SHP77 treated with DMSO at 0.1 percent for 48 hours (cell line): ENCODE results near the gene FAM53B.
"Not testable (repeated sequence)": the region's sequence is repeated elsewhere in the genome, so short reads cannot be mapped to it uniquely, and the experiment has no call there.

Source experiments
- DNase-seq: peaks from one replicate; lab custom pipeline; 2025; lab: John Stamatoyannopoulos, UW

Gene FAM53B

DNA sequence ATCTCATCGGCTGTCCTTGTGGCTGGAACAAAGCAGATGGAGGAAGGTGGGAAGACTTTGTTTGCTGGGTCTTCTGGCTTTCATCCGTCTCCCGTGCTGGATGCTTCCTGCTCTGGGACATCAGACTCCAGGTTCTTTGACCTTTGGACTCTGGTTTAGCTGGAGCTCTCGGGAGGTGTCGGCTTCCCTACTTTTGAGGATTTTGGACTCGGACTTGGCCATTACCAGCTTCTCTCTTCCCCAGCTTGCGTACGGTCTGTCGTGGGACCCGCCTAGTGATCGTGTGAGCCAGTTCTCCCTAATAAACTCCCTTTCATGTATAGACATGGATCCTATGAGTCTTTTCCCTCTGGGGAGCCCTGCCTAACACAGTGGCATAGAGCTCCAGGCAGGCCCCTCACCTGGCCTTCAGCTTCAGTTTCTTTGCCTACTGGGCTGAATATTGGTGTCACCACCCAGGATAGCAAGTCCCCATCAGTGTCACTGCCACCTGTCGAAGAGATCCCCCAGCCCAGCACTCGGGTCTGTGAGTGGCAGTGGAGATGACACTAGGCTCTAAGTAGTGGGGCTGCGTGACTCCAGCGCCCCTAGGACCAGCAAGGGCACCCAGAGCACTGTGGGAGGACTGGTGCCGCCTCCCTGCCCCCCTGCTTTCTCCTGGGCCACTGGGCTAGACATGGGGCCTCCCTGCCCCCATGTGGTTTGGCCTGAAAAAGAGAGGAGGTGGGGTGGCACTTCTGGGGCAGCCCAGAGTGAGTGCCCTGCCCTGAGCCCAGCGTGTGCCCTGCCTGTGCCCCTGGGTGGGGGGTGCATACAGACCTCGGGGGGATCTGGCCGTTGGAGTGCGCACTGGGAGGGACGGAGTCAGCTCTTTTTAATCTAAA is 147.0 kb downstream of the FAM53B start:
- no peak for DNase-seq

DNA sequence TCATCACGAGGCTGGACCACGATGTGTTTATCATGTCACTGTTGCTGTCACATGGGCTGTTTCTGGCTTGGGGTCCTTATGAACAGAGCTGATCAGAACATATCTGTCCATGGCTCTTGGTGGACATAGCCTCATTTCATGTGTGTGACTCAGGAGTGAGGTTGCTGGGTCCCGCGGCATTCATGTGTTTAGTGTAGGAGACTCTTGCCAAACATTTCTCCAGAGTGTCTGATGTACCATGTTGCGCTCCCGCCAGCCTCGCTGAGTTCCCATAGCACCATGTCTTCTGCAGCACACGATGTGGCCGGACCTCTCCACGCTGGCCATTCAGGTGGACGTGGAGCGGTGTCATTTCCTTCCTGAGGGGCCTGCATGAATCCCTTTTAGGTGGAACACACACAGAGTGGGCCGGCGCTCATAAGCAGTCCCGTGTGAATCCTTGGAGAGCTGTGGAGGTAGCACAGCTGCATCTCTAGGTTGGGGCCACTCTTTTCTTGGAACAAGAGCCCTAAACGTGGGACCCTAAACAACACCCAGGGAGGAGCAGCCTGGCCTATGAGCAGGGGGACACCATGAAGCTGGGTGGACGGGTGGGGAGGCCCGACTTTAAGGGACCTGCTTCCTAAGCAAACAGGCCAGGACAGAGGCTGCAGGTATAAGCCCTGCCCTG is 147.9 kb downstream of the FAM53B start:
- DNase-seq, result no peak

DNA sequence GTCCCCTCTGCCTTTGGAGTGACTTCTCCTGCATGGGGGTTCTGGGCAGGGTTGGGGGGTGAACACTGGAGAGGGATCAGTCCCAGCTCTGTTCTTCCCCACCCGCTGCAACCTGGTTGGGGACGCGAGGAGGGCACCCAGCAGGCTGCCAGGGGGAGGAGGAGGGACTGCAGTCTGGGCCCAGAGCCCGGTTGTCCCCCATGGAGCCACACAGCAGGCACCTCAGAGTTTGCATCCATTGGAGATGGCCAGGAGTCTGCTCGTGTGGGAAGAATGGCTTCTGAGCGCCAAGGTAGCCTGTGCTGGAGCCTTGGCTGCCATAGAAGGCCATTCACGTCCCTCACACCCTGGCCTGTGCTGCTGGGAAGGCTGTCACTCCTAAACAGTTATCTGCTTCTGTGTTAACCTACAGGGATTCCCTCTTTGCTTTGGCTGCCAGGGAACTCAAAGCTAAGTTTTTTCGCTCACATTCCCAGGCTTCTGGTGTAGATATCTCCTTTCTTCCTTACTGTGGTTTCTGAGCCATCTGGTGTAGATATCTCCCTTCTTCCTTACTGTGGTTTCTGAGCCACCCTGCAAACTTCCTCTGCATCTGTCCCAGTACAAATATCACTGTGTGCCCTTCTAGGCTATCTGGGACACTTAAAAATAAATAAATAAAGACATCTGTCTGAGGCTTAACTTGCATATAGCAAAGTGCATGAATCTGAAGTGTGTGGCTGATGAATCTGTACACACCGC is 148.9 kb downstream of the FAM53B start:
- DNase-seq, result no peak

DNA sequence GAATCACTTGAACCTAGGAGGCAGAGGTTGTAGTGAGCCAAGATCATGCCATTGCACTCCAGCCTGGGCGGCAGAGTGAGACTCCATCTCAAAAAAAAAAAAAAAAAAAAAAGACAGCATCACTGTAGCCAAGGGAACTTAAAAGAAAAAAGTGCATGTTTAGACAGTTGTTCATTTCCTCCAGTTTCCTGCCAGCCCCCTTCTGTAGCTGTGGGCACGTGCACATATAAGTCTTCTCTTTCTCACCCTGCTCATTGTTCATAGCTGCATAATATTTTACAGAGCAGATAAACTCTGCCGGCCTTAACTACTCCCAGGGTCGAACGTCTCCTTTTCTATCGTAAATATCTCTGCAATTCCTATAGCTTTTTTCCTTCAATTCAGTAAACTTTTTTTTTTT is 149.9 kb downstream of the FAM53B start:
- DNase-seq, result no peak

DNA sequence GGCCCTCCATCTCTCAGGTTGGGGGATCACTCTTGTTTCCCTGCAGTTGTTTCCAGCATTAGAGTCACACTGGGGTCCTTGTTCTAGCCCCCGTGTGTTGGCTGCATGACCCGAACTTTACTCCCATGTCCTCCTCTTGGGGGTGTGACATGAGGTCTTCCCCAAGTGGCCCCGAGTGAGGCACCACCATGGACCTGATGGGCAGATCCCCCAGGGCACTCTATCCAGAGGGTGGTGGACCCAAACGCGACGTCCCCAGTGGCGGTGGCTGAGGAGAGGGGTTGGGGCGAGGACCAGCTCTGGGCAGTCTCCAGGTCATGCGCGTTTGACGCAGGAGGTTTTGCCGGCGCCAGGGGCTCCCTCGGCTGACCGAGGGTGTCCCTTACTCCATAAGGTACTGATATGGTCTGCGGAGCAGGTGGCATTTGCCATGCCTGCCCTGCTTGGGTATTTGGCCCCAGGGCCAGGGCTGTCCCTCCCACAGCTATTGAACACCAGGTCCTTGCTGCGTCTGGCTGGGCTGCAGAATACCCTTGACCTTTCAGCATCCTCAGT is 150.7 kb downstream of the FAM53B start:
- no peak for DNase-seq

DNA sequence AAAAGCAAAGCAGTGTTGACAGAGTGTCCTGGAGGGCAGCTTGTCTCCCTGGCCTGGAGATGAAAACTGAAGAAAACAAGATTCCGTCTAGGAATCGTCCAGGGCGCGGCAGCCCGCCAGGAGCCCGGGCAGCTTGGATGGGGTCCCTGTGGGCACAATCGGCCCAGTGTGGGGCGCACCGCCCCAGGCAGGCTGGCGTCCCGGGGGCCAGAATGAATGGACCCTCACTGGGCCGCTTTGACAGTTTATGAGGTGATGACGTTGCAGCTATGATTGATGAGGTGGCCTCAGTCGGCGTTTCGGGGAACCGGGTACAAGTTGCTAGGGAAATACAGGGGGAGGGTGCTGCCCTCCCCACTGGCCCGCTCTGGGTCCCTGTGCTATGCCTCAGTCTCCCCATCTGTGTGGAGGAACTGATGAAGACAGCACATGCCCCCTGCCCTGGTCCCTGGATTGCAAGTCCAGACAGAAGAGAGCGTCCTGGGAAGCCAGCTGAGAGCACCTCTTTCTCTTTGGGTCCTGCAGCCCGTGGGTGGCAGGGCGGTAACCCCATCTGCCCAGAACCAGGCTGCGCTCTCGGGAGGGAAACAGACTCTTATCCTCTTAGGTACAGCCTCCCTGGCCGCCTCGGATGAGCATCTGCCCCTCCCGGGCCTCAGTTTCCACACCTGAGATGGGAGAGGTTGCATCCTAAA is 151.3 kb downstream of the FAM53B start:
- DNase-seq, result no peak

DNA sequence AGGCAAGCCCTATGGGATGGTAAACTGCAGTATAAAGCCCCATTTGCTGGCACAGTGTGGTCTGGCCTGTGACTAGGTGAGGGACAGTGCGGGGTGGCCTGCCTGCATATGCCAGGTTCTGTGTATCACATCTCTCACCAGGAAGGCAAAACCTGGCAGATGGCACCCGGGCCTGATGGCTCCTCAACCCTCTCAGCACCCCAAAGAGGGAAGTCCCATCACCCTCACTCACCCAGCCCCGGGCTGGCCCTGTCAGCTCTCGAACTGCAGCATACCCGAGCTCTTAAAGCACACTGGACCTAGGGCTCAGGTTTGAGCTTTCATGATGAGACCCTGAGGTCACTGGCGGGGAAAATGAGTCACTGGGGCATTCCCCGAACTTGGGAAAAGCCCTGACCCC is 152.1 kb downstream of the FAM53B start:
- no peak for DNase-seq

DNA sequence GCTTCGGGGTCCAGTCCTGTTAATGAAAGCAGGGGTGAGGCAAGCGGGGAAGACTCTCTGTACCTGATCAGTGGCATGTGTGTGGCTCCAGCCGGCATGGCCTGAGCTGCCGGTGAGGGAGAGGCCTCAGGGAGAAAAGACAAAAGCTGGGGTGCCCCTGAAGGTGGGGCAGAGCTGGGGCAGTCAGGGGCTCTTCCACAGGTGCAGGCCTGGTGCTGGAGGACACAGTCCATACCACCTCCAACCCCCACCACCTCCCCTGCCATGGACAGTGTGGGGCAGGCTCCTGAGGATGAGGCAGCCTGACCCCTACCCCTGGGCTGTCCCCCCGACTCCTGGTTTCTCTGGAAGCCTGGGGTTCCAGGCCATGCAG is 153.1 kb downstream of the FAM53B start:
- DNase-seq, result no peak

DNA sequence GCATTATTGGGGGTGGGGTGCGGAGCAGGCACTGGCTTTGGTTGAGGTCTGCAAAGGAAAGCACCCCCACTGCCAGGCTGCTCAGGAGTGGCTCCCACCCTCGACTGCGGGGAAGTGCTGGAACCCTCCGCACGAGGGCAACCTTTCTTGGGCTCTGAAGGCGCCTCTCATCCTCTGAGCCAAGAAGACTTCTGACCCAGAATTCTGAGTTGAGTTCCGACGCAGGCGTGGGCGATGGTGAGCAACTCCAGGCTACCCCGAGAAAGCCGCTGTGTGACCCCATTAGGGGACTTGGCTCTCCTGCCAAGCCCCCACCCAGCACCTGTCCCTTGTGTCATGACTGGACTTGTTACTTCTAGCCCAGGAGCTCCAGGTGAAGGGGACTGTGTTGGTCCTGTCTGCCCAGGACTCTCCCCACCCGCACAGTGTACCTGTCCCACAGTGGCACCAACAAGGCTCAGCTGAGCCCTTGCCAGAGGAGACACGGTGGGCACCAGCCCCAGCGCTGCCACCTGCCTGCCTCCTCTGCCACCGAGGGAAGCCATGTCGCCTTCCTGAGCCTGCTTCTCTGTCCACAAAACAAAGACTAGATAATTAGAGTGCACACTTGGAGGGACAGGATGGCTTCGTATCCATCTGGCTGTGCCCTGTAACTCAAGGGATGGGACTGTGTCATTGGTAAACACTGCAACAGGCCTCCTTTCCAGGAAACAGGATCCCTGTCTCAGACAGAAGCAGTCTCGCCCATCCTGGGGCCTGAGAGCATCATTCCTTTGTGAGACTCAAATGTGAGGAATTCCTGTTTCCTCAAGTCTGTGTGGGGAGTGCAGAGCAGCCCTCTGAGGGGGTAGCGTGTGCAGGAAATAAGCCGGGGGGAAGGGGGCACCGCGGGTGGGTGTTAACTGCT is 153.7 kb downstream of the FAM53B start:
- DNase-seq, result no peak

DNA sequence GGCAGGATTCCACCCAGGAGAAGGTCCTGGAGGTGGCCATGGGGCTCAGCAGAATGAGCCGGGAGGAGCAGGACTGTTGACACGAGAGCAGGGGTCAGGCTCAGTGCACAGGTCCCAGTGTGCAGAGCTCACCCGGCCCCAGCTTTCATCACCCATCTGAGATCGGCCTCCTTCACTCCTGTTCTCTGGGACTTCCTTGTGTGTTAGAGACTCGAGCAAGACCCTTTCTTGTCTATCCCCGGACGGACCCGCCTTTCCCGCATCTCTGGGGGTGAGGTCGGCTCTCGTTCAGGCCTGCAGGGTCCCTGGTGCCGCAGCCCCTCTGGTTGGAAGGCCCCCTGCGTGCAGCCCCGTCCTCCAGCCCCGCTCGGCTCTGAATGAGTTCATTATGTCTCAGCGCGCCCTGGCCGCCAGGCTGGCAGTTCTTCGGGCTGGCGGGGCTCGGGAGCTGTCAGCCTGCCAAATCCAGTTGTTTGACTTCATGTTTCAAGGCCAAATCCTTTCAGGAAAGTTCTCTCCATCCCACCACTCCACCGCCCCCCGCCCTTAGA is 154.6 kb downstream of the FAM53B start:
- DNase-seq, result no peak

DNA sequence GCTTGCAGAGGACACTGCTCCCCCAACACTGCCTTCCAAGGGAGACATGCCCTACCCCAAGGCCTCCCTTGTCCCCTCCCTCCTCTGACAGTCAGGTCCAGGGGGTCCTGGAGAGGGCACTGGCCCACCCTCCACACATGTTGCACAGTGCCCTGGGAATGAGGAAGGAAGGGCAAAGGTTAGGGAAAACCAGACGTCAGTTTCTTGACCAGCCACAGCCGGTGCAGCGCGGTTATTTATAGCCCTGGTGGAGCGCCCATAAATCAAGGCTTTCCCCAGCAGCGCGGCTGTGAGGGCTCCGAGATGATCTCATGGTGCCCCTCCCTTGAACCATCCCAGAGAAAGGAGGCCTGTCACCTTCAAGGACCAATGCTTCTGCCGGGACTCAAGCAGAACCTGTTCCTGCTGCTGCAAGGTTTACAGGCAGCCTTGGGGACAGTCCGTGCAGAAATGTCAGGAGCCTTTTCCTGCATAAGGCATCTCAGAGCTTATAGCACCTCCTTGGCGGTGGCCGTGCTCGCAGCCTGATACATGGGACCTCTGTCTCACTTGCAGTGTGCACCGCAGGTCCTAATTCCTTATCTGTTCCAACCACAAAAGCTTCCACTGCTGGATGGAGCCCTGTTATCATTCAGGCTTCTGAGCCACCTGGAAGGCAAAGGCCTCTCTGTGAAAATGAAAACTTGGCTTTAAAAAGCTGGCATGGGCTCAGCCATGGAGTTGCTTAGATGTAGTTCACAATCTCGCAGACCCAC is 155.3 kb downstream of the FAM53B start:
- DNase-seq, result peak; percentile 52

DNA sequence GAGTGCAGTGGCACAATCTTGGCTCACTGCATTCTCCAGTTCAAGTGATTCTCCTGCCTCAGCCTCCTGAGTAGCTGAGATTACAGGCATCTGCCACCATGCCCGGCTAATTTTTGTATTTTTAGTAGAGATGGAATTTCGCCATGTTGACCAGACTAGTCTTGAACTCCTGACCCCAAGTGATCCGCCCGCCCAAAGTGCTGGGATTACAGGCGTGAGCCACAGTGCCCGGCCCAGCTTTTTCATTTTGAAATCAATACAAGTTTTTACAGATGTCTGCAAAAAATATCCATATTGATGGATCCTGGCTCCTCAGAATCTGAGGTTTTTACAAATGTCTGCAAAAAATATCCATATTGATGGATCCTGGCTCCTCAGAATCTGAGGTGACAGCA is 155.8 kb downstream of the FAM53B start:
- DNase-seq, result not testable (repeated sequence)

DNA sequence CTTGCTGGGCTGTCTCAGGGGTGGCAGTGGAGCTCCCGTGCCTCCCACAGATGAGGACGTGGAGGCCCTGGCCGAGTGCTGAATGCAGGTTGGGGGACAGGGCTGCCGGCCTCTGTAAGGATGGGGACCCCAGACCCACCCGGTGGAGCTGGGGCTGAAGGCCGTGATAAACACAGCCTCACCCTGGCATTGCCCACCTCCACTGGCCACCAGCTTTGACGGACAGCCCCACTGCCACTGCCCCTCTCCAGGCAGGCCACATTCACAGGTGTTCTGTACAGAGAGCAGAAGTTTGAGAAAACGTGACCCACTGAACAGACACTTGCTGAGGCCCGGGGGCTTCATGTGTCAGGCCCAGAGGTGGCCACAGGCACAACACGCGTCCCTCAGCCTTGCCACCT is 156.4 kb downstream of the FAM53B start:
- DNase-seq, result no peak

DNA sequence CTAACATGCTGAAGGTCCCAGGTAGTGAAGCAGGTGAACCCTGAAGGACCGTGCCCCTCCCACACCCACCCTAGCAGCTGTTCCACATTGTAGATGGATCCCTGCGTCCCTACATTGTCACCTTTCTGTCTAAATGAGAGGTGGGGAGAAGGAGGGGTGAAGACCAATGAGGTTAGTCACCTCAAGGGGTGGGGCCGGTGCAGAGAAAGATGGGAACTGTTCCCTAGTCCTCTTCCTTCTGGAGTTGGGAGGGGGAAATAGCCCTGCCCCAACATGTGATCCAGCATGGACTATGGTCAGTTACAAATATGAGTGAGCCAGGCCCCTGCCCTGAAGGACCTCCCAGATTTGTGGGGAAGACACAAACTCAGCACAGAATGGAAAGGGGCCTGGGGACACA is 158.0 kb downstream of the FAM53B start:
- no peak for DNase-seq

DNA sequence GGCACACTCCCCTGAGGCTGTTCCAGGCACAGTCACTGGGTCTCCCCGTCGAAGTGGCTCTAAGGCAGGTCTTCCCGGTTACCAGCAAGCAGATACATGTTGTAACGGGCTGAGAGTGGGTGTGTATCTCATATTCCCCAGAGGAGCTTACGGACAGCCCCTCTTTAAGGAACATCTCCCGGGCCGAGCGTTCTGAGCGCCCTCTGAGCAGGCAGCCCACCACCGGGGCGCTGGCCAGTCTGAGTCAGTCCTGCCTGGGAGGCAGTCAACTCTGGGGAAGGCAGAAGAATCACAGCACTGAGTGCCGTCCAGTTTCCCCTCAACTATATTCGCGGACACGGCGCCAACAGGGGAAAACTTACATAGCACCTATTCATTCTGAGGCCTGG is 165.2 kb downstream of the FAM53B start:
- no peak for DNase-seq

DNA sequence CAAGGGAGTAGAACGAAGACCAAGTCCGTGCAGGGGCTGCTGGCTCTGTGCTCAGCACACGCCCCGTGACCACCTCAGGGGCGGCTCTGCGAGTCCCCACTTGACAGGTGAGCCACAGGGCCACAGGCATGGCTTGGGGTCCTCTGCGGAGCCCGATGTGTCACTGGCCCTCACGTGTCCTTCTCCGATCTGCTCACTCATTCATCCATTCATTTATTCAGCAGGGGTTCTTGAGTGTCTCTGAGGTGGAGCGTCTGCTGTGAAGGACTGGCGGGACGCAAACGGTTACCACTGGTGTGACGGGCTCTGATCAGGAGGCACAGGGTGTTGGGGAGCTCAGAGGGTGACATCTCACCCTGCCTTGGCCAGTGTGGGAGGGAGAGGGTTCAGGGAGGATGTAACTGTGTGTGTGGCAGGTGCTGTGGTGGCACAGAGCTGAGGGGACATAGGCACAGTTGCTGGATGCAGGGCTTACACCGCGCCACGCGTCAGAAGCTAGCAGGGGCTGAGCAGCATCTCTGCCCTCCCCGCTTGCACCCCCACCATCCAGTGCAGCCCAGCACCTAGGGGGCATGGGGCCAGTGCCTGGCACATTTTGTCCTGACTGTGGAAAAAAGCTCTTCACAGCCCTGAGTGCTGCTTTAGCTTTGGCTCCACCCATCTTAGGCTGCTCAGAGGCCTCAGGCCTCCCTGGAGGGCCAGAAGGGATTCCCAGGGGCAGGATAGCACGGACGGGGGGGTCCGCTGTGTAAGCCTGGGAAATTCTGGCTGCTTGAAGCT is 165.8 kb downstream of the FAM53B start:
- no peak for DNase-seq

DNA sequence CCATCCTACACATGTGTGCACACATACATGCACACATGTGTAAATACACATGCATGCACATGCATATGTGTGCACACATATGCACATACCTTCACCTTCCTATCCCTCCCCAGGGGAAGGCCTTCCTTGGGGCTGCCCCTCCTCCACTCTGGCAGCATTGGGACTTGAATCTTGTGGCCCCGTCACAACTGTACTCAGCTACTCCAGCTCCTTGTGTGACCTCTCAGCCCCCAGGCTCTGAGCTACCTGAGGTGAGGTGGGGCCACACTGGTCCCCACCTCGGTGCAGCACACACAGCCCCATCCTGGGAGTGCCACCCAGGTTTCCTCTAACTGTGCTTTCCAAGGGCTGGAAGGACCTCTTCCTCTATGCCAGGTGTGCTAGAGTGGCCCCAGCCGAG is 166.5 kb downstream of the FAM53B start:
- no peak for DNase-seq

DNA sequence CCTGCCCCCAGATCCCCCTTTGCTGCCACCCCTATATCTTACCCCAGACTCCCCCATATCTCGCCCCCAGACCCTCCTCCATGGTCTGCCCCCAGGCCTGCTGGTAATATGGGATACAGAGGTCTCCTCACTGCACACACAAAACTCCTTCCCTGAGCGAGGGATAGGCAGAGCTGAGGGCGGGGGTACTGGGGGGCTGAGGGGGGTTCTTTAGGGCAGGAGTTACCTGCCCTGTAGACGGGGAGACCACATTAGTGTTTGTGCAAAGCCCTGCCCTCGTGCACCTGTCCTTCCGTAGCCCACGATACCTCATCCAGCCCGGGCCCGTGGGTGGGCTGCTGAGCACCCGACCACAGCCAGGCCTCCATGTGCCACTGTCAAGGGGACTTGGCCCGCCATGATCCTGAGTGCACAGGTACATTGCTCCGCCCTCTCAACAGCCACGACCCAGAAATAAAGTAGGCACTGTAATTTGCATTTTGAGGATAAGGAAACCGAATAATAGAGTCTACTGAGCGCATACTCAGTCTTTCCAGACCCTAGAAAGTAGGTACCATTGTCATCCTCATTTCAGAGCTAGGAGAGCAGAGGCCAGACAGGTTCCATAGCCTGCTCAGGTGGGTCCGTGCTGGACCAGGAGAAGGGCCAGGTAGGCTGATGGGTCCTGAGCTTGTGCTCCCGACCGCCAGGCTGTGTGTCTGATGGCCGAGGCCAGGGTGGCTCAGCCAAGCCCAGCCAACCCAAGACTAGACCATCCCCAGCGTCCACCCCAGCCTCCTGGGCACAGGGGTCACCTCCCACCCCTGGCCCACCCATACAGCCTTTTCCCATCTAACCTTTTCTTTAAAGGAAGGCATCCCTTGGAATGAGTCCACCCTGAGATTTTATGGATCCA is 167.4 kb downstream of the FAM53B start:
- DNase-seq, result no peak
